Testis (tissue), 3 donors: ENCODE measurements around the gene NFATC1. TPM values are rescaled to one million over a fixed set of nuclear protein-coding genes. Genes with fewer than 3 reads are reported as not detected.
A peak's percentile ranks its signal among the peaks of the same experiment; 100 is the strongest.

Source experiments
- DNase-seq: peaks from one replicate; pipeline ENCODE4 v3.0.0-alpha.2; 2019
- H3K27ac ChIP-seq, 2 donors: fragments of 200-600 bp; sonication (generic); one replicate each; pipeline ENCODE4 v1.5.1; 2019
- H3K27me3 ChIP-seq: fragments of 200-600 bp; sonication (generic); one replicate; pipeline ENCODE4 v1.5.1; 2019
- H3K36me3 ChIP-seq: fragments of 200-600 bp; sonication (generic); one replicate; pipeline ENCODE4 v1.5.1; 2017; ENCODE audit warnings: low read depth; ENCODE audit errors: missing control alignments
- H3K4me1 ChIP-seq: fragments of 200-600 bp; sonication (generic); one replicate; pipeline ENCODE4 v1.5.1; 2019
- H3K4me3 ChIP-seq, 2 donors: fragments of 200-600 bp; sonication (generic); one replicate each; pipeline ENCODE4 v1.5.1; 2017 to 2019
- H3K9me3 ChIP-seq: fragments of 200-600 bp; sonication (generic); one replicate; pipeline ENCODE4 v1.5.1; 2017
- CTCF ChIP-seq, 3 experiments: fragments of 450-650 bp in 2 of 3; fragments of 200-600 bp in 1 of 3; sonication (generic) in 1 of 3; IDR thresholded peaks; one replicate each; pipeline ENCODE4 v1.5.1; 2016 to 2019; ENCODE audit warnings: antibody characterized with exemption in 3 of 3, mild to moderate bottlenecking in 2 of 3, moderate library complexity in 1 of 3
- POLR2A ChIP-seq: fragments of 450-650 bp; IDR thresholded peaks from one replicate; pipeline ENCODE4 v1.6.1; 2017; ENCODE audit warnings: antibody characterized with exemption, mild to moderate bottlenecking, moderate library complexity
- WGBS, 2 donors: methylation state at CpG; one replicate each; pipeline ENCODE4 v1.1.5; 2018; 5-methylcytosine and 5-hydroxymethylcytosine counted together
- intact Hi-C: fragments of 100-400 bp; cut with DNase I; formaldehyde crosslinking; loops from one replicate; pipeline ENCODE4 v1.15.1; 2023; ENCODE audit warnings: low total_unique reads
- polyA plus RNA-seq: library from polyadenylated mRNA; stranded (reverse); fragments of 350-450 nt; fragmentation: Illumina TruSeq; extraction: RNeasy Lipid Tissue Mini Kit (QIAGEN cat#74804); gene quantifications from one replicate; pipeline ENCODE4 v1.2.3, GENCODE V29; 2014; ENCODE audit warnings: low read depth, low replicate concordance; ENCODE audit not compliant: insufficient read depth
- total RNA-seq, 2 donors: library from RNA; depleted of rRNA; stranded (reverse); fragments of >200 nt; gene quantifications; one replicate each; pipeline ENCODE4 v1.2.3, GENCODE V29; 2016

Gene NFATC1
- total and polyA plus RNA-seq, 3 donors from 2014 or later, result 22.2 to 28.1 (median 27.5) TPM

- TF ChIP-seq POLR2A, result no peak
- no peak for TF ChIP-seq CTCF (IDR thresholded peaks at IDR 0.05)
- no peaks in the 10 kb centered on the region for H3K27me3 ChIP-seq
- no peaks in the 10 kb centered on the region for H3K4me1 ChIP-seq
- DNase-seq, result peak; percentile 10
- no peak overlapping the region for H3K27ac ChIP-seq
- intact Hi-C loops, result no loop called here
- H3K36me3 ChIP-seq, result no peaks in the 10 kb centered on the region
- no peaks in the 10 kb centered on the region for H3K9me3 ChIP-seq
- no peak overlapping the region for H3K4me3 ChIP-seq
- WGBS, 2 donors, result 76 to 79% methylated on average over 16 to 17 of the region's 17 CpGs
Observed at GRCh38 chr18:79385326-79385707, 10.4 kb upstream of the NFATC1 start.

- no peaks in the 10 kb centered on the region for H3K9me3 ChIP-seq
- H3K4me3 ChIP-seq, result no peak overlapping the region
- TF ChIP-seq POLR2A (no peak), CTCF (IDR thresholded peaks at IDR 0.05) (no peak)
- DNase-seq, result peak; percentile 10
- no peaks in the 10 kb centered on the region for H3K4me1 ChIP-seq
- H3K27me3 ChIP-seq, result no peaks in the 10 kb centered on the region
- H3K36me3 ChIP-seq, result no peaks in the 10 kb centered on the region
- no peak overlapping the region for H3K27ac ChIP-seq
- intact Hi-C loops, result no loop called here
- WGBS, 2 donors, result 57 to 76% methylated on average over 19 to 21 of the region's 21 CpGs
Observed at GRCh38 chr18:79385708-79386341, 9.9 kb upstream of the NFATC1 start.

- TF ChIP-seq POLR2A (no peak), CTCF (IDR thresholded peaks at IDR 0.05) (no peak)
- WGBS, 2 donors, result 90 to 100% methylated on average over 5 to 14 of the region's 14 CpGs
- Histone ChIP-seq H3K27ac (no peak overlapping the region), H3K9me3 (no peaks in the 10 kb centered on the region), H3K27me3 (no peaks in the 10 kb centered on the region), H3K36me3 (no peaks in the 10 kb centered on the region), H3K4me3 (no peak overlapping the region), H3K4me1 (no peaks in the 10 kb centered on the region)
- peak; percentile 11 for DNase-seq
- intact Hi-C loops, result no loop called here
Observed at GRCh38 chr18:79386547-79386946, 9.2 kb upstream of the NFATC1 start.

GRCh38 chr18:79387214-79387613 is 8.5 kb upstream of the NFATC1 start:
- 68 to 79% methylated on average over 6 of the region's 6 CpGs for WGBS, 2 donors
- H3K27me3 ChIP-seq, result no peaks in the 10 kb centered on the region
- no peaks in the 10 kb centered on the region for H3K4me1 ChIP-seq
- no peak overlapping the region for H3K27ac ChIP-seq
- no peaks in the 10 kb centered on the region for H3K36me3 ChIP-seq
- no peaks in the 10 kb centered on the region for H3K9me3 ChIP-seq
- DNase-seq, result peak; percentile 9
- no peak overlapping the region for H3K4me3 ChIP-seq
- intact Hi-C loops, result no loop called here
- TF ChIP-seq CTCF (IDR thresholded peaks at IDR 0.05) (no peak), POLR2A (no peak)

GRCh38 chr18:79387615-79388014 is 8.1 kb upstream of the NFATC1 start:
- Histone ChIP-seq H3K4me1 (no peaks in the 10 kb centered on the region), H3K36me3 (no peaks in the 10 kb centered on the region), H3K9me3 (no peaks in the 10 kb centered on the region), H3K27me3 (no peaks in the 10 kb centered on the region), H3K4me3 (no peak overlapping the region), H3K27ac (no peak overlapping the region)
- WGBS, 2 donors, result 71 to 75% methylated on average over 11 of the region's 11 CpGs
- TF ChIP-seq CTCF (IDR thresholded peaks at IDR 0.05) (no peak), POLR2A (no peak)
- intact Hi-C loops, result no loop called here
- DNase-seq, result no peak
